Gastroesophageal sphincter (tissue), 3 donors: ENCODE measurements around the gene SERPINA9.

ENCODE experiments used
- CTCF ChIP-seq, 4 experiments: fragments of 200-600 bp in 2 of 4; fragments of 450-650 bp in 2 of 4; sonication (generic) in 1 of 4; IDR thresholded peaks; one replicate each; pipeline ENCODE4 v1.5.1; 2017 to 2019; ENCODE audit warnings: antibody characterized with exemption in 4 of 4, mild to moderate bottlenecking in 2 of 4, moderate library complexity in 2 of 4
- POLR2AphosphoS5 ChIP-seq: sonication (generic); formaldehyde crosslinking; IDR thresholded peaks from one replicate; pipeline ENCODE4 v1.6.1; 2017; ENCODE audit warnings: antibody characterized with exemption

GRCh38 chr14:94481468-94482131 is 5.6 kb upstream of the SERPINA9 start:
- no peak for TF ChIP-seq CTCF (IDR thresholded peaks at IDR 0.05)
- TF ChIP-seq POLR2AphosphoS5, result no peak
